Gastroesophageal sphincter (tissue), 3 donors: ENCODE results near the gene BCL2L13.

ENCODE experiments used
- CTCF ChIP-seq, 4 experiments: fragments of 200-600 bp in 2 of 4; fragments of 450-650 bp in 2 of 4; sonication (generic) in 1 of 4; IDR thresholded peaks; one replicate each; pipeline ENCODE4 v1.5.1; 2017 to 2019; ENCODE audit warnings: antibody characterized with exemption in 4 of 4, mild to moderate bottlenecking in 2 of 4, moderate library complexity in 2 of 4
- EP300 ChIP-seq: sonication (generic); formaldehyde crosslinking; IDR thresholded peaks from one replicate; pipeline ENCODE4 v1.6.1; 2017; ENCODE audit warnings: antibody characterized with exemption, mild to moderate bottlenecking
- POLR2A ChIP-seq, 2 donors: fragments of 450-650 bp; IDR thresholded peaks; one replicate each; pipeline ENCODE4 v1.6.1; 2017; ENCODE audit warnings: antibody characterized with exemption in 2 of 2, mild to moderate bottlenecking in 2 of 2, moderate library complexity in 1 of 2
- POLR2AphosphoS5 ChIP-seq: sonication (generic); formaldehyde crosslinking; IDR thresholded peaks from one replicate; pipeline ENCODE4 v1.6.1; 2017; ENCODE audit warnings: antibody characterized with exemption

GRCh38 chr22:17707526-17707925 lies 69.0 kb downstream of the BCL2L13 start:
- TF ChIP-seq CTCF (IDR thresholded peaks at IDR 0.05): no peak
- no peak for TF ChIP-seq POLR2AphosphoS5
- TF ChIP-seq POLR2A (IDR thresholded peaks at IDR 0.05): no peak
- no peak for TF ChIP-seq EP300
